Activated CD8-positive, alpha-beta memory T cell treated with anti-CD3 and anti-CD28 coated beads, Interleukin-2, amount 50 U/mL, for 24 hours (primary cell): ENCODE results near the gene DPP10.
"Not testable (repeated sequence)": the region's sequence is repeated elsewhere in the genome, so short reads cannot be mapped to it uniquely, and the experiment has no call there.

Experiments
- DNase-seq: peaks from one replicate; pipeline ENCODE4 v3.0.0-alpha.2; 2020; ENCODE audit errors: extremely low read depth

The DPP10 gene

DNA sequence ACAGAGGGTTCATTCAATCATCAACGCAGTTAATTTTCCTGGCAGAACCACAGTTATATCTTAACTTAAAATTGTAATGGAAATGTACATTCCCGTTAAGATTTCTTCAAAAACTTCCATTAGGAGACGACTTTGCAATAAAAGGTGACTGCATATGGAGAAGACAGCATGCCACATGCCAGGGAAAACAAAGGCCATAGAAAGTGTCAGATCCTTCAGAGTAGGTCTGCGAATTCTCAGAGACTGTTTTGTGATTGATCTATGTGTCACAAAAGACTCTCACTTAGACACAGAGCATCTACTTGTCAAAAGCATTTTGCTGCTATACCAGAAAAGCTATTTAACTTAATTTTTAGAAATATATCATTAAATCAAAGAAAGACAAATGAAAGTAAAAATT, 274.6 kb downstream of the DPP10 start:
- DNase-seq = no peak

DNA sequence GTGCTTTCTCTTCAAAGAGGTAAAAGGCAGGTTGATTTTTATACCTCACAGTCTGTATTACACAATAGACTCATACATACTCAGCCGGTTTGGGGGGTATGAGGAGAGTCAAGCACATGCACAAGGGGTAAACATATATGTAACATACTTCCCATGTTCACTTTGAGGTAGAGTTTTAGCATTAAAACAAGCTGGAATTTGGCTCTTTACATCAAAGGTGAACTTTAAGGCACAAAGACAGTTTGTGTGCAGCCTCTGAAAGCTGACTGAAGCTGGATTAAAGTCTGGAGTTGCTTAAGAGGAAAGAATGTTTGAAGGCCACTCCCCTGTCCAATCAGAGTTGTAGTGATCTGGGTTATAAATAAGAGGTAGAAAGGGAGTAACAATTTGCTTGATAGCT, 282.0 kb downstream of the DPP10 start:
- DNase-seq = no peak

DNA sequence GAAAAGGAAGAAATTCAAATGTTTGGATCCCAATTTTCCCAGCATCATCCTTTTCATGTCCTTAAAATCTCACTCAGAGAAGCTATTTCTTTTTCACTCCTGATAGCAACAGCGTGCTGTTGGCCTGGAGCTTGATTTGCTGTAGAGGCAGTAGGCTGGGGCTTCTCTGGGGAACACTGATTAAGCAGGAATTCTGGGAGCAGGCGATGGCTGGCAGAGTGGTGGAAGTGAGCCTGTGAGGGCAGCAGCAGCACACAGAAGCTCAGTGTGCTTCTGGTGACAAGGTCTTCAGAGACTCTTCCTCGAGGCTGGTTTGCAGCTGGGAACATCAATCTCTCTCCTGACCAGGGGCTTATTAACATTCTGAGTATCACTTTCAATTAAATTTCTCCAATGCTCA, 284.6 kb downstream of the DPP10 start:
- DNase-seq = no peak

DNA sequence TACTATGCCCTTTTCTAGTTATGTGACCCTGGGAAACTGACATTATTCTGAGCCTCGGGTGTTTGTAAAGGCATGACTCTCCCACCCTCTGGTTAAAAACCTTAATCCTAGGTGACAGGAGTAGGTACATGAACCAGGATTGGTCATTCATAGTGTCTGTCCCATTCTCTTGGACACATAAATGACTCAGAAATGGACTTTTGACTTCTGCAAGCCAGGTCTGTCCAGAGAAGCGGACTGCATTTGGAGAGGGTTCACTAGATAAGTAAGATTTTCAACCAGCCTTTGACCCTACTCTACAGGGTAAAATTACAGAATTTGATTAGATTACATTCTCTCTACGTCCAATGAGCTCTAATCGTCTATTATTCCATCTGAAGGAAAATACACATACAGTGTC, 285.9 kb downstream of the DPP10 start:
- no peak for DNase-seq

DNA sequence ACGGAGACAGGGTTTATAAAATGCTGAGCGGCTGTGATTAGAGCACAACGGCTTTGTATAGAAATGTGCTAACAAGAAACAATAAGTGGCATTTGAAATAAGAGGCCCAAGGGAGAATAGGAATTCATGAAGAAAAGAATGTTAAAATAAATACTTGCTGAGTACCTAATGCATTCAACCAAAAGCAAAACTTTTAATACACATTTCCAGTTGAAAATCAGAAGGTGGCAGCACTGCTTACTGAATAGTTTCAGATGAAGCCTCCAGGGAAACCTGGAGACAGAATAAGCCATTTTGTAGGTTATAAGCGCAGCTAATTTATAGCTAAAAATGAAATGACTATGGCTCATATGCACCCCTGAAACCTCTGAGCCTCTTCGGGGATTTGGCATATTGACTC, 286.6 kb downstream of the DPP10 start:
- DNase-seq = no peak

DNA sequence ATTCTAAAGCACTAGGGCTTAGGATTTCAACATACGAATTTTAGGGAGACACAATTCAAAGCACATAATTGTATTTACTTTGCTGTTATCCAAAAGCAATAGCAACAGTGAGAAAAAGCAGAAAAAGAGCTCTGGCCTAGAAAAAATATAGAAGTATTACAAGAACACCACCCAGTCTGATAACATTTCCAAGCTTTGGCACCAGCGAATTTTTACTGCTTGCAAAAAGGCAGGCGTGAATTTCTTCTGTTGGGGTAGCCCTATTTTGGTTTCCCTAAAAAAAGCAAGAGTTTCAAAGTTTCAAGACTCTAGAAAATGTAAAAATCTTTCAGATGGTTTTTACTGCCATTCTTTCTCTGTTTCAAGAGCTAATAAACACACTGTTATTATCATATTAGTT, 292.7 kb downstream of the DPP10 start:
- DNase-seq = no peak

DNA sequence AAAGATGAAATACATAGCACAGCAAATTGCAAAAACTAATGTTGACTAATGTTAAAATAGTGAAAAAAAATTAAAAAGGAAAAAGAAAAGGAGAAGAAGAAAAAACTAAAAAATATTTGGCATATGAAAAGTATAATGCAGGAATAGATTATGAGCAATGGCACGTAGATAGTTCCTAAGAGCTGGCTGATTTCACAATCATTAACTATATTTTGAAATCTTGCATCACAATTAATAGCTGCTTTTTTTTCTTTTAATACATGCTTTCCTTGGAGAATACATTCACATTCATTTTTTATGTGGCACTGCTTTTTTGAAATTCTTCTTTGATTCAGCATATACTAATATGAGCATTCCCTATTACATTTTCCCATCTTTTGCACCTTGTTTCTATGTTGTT, 299.8 kb downstream of the DPP10 start:
- no peak for DNase-seq

DNA sequence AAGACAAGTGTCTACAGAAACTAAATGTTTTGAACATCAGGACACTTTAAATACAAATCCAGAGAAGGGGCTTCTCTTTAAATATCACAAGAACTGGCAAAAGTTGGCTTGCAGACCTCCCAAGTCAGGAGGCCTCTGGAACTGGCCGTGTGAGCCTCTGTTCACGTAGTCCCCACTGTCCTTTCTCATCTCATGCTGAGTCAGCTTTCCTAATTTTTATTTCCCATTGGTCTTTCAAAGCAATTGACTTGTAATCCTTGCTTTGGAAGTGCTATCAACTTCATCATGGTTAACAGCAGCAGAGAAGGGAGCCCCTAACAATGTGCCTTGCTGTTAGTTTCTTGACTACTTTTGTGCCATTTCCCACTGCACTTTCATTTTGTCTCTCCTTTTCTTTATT, 303.3 kb downstream of the DPP10 start:
- DNase-seq = no peak

DNA sequence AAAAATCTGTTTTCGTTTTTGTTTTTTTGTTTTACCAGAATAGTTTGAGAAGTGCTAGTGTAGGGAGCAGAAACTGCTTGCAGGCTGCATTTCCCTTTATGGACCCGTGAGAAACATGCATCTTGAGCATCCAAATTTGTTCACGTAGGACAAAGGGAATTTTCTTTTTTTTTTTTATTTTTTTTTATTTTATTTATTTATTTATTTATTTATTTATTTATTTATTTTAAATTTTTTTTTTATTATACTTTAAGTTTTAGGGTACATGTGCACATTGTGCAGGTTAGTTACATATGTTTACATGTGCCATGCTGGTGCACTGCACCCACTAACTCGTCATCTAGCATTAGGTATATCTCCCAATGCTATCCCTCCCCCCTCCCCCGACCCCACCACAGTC, 305.7 kb downstream of the DPP10 start:
- DNase-seq = not testable (repeated sequence)

DNA sequence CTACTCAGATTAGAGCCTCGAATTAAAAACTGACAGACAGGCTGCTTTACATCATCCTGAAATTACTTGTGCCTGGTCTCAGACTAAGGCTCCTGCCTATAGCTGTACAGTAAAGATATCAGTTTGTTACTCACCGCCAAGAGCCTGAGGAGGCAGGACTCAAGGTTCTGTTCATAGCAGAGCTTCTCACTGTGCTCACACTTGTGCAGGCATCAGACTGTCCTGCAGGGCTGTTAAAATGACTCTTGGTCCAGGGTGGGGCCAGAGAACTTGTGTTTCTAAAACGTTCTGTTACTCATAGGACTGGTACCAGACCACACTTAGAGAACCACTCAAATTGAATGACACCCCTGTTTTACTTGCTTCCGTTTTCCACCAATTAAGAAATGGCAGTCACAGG, 310.0 kb downstream of the DPP10 start:
- no peak for DNase-seq

DNA sequence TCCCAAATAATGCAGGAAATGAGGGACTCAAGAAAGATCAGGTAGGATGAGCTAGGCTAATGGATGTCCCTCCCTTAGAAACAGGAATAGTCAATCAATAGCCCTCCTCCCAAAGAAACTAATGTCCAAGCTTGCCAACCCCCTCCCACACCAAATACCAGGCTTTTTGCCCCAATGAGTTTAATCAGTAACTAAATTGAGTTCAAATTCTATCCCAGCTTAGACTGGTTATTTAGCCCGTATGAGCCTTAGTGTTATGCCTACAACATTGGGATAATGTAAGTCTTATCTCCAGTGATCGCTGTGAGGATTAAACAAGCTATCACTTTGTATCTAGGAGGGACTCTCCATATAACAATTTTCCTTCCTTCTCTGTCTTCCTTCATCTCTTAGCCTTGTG, 310.7 kb downstream of the DPP10 start:
- no peak for DNase-seq

DNA sequence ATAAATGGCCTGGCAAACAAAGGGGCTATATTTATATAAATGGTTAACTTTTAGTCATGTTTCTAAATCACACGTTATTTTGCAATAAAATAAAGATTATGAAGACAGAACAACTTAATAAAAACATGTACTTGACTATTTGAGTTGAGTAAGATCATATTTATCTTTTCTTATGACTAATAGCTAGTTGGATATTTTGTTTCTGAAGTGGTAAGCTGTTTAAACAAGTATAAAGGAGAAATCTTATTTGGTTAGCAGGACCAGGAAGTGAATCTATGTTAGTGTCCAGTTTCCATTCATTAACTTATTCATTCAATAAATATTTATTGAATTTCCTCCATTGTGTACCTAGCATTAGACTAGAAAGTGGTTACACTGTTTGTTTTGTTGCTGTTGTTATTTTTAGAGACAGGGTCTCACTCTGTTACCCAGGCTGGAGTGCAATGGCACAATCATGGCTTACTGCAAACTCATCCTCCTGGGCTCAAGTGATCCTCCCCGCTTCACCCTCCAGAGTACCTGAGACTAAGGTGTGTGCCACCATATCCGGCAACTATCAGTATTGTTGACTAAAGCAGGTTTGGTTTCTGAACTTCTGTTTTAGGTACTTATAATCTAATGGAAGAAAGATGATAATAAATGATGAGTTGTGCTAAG, 312.6 kb downstream of the DPP10 start:
- no peak for DNase-seq

DNA sequence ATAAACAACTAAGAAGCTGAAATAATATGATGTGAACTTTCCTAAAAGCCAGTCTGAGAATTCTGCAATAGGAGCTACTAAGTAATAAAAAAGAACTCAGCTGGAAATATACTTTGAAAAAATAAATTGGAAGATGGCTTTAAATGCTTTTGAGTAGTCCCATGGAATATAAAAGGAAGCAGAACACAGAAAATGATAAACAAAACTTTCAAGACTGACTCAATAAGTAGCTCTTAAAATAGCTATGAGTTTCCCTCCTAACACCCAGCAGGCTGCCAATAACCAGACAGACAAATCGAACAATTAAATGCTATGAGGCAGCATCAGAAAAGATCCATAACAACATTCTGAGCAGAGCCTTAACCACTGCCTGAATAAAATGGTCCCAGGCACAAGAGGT, 319.9 kb downstream of the DPP10 start:
- DNase-seq = no peak

DNA sequence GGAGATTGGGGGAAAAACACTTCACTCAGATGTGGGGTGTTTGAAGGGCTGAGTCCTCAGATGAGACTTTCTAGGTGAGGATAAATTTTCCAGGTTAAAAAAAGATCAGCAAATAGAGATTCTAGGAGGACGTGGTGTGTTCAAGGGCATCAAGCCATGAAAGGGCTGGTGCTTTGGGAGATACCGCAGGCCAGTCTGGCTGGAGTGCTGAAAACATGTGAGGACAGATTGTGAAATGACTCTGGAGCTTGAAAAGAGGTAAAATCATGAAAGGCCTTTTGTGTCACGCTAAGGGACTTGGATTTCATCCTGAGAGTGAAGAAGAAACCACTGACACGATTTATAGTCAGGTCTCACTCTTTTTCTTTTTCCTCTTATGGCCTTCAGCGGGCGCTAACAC, 320.5 kb downstream of the DPP10 start:
- no peak for DNase-seq

DNA sequence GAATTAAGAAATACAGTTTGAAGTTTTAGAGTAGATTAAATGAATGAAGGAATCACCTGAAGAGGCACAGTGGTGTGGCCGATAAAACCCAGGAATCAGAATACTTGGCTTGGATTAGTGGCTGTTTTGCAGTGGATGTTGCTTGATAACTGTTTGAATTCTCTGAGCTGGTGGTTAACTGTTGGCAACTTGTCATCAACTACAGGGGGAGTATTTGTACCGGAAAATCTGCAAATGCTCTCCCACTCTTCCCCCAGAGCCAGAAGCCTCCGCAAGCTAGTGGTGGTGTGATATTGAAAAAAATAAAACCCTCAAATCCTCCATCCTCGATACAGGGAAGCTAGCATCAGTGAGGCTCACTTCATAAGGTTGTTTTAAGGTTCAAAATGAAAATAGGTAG, 326.7 kb downstream of the DPP10 start:
- DNase-seq = no peak

DNA sequence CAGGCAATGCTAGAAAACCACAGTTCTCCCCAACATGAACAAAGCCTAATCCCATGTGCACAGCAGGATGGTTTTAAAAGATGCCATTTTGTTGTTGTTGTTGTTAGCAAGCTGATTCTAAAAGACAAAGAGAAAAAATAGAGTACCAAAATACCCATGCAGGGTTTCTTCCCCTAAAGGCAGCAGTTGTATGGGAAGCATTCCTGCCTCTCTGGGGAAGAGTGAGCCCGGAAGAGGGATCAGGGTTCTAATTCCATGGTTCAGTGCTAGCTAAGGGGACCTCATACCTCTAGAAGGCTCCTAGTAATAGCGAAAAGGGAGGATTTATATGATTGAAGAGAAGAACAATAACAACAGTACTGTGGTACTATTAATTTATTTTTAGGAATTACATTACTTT, 327.6 kb downstream of the DPP10 start:
- no peak for DNase-seq

DNA sequence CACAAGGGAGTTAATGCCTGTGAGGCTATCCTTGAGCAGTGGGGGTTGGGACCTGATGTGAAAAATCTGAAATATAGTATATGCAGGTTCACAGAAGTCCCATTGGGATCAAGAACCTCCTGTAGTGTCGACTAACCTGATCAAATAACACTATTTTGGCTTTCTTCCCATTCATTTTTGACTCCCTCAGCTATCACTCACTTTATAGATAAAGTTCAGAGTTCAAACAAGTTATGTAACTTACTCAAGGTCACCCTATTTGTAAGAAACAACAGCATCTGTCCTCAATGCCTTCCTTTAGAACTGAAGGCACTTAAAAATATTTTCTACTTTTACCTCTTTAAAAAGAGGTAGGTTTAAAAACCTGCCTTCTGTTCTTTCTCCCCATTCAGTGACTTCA, 341.6 kb downstream of the DPP10 start:
- no peak for DNase-seq

DNA sequence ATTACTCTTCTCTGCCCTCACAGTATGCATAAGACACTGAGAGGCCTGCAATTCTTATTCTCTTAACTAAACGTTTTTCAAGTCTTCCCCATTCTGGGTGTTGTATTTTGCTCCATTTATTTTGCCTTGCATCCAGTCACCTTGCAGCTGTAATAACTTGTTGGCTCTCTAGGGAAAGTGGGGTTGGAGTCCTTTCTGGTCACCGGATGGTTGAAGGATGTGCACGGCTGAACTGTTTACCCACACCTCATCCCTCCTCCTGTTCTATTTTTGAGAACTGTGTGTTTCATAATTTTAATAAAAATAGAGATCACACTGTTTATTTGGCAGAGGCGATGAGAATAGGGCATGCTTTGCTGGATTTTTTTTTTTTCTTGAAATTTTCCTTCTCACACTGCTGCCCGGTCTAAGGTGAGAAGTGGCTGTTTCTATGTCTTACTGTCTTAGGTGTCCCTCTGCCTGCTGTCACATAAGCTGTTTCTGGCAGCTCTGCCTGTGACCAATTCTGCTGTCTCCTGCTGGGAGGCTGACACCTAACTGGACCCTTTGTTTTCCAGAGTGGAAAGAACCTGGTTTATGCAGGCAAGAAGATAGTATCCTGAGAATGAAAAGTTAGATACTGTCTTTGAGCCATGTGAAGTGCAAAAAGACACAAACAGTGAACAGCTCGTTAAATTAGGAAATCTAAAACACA, 342.6 kb downstream of the DPP10 start:
- DNase-seq = no peak

DNA sequence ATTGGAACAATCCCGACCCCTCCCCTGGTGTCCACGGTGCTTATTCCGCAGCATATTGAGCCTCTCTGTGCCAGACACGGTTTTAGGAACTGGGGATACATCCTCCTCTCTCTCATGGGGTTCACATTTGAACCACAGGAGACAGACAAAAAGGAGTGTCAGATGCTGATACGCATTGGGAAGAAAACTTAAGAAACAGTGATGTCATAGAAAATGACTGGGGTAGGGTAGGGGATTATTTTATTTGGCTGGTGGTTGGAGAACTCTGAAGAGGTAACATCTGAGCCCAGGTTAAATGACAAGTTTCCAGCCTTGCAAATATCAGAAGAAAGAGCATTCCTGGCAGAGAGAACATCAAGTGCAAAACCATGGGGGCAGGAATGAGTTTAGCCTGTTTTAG, 344.5 kb downstream of the DPP10 start:
- DNase-seq = no peak

DNA sequence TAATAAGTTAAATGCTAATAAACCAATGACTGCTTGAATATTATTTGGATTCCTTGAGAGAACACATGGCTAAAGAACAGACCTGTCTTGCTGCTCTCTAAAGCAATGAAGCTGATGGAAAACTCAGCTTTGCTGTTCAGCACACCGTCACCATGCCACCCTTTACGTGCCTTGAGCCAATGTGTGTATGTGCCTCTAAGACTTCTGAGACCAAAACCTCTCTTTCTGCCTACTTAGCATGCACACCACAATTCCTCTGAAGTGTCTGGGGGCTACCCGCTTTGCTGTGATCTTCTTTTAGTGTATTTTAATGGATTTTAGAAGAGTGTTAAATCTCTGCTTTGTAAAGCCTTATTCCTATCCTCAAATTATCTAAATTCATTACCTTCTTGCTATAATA, 345.0 kb downstream of the DPP10 start:
- DNase-seq = no peak

DNA sequence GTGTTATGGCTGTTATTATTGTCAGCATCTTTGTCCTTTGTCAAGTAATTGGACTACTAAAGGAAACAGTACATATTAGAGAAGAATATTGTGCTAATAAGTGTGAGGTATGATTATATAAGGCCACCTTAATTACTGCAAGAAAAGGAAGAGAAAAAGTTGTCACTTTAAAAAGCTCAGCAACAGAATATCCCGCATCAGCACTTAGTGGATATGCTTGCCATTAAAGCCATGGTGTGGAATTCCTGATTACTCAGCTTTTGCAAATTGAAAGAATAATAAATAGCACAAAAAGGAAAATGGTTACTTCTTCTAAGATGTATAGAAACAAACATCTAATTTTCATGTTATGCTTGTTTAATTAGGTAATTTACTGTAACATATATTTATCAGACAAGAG, 347.5 kb downstream of the DPP10 start:
- DNase-seq = no peak

DNA sequence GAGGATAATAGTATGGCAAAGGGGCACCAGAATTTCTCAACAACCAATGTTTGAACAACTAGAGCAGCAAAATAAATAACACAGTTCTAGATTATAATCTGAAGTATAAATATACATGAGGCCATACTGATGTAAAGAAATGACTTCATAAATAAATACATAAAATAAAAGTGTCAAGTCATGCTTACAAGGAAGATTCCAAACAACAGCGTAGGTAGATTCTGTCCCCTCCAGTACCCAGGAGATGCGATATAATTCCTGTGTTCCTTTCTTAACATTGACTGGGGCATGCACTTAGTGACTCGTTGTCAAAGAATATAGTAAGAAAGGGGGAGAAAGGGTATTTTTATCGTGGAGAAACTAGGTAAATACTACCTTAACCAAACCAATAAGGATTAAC, 355.1 kb downstream of the DPP10 start:
- no peak for DNase-seq

DNA sequence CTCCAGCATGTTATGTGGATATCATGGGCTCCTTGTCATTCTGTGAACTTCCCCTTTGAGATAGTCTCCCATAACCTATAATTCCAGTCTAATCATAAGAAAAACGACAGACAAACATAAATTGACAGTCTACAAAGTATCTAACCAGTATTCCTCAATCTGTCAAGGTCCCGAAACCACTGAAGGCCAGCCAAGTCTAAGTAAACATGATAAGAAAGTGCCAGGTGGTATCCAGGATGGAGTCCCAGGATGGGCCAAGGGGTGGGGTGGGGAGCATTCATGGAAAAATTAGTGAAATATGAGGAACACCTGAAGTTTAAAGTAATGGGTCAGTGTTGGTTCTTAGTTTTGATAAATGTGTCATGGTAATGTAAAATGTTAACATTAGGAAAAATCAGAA, 355.5 kb downstream of the DPP10 start:
- DNase-seq = no peak

DNA sequence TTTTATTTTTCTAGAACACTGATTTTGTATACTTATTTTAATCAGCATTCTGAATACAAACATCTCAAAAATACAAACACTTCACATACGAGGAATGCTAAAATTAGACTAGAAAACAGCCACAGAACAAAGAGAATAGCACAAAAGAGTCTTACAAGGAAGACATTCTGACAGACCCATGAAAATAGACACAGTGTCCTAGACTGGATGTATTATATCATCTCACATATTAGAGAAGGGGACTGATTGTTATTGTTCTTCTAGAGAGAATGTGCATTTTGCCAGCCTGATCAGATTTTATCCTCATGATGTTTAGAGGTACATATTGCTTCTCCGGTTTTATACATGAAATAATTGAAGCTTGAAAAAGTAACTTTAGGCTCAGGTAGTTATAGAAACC, 357.9 kb downstream of the DPP10 start:
- DNase-seq = no peak
